ENCODE measurements around the gene MAX.

DNA sequence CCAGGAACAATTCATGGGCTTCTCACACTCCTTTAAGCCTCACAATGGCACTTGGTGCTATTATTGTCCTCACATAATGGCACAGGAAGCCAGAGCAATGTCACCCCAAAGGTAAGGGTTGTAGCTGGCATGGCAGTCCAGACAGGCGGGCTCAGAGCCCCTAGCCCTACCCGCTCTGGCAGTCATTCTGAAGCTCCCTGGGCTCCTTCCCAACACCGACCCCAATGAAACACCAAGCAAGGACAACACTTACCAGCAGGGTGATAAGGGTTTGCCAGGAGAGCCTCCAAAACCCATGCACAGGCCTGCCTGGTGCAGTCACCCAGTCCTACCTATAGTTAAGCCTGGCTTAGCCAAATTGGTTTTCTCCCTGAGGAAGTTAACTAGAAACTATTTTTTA is 30.8 kb downstream of the MAX start:
- TF ChIP-seq, protein P1, sequence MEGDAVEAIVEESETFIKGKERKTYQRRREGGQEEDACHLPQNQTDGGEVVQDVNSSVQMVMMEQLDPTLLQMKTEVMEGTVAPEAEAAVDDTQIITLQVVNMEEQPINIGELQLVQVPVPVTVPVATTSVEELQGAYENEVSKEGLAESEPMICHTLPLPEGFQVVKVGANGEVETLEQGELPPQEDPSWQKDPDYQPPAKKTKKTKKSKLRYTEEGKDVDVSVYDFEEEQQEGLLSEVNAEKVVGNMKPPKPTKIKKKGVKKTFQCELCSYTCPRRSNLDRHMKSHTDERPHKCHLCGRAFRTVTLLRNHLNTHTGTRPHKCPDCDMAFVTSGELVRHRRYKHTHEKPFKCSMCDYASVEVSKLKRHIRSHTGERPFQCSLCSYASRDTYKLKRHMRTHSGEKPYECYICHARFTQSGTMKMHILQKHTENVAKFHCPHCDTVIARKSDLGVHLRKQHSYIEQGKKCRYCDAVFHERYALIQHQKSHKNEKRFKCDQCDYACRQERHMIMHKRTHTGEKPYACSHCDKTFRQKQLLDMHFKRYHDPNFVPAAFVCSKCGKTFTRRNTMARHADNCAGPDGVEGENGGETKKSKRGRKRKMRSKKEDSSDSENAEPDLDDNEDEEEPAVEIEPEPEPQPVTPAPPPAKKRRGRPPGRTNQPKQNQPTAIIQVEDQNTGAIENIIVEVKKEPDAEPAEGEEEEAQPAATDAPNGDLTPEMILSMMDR (conservative IDR thresholded peaks at IDR 0.05 in 1 of 2, IDR thresholded peaks at IDR 0.05 in 1 of 2; ENCODE audit: low read depth in 1 of 2, low read length in 2 of 2): no peak
- TF ChIP-seq EZH2 (IDR thresholded peaks at IDR 0.05; ENCODE audit: low read length, missing control alignments): no peak

All from fibroblast of lung (primary cell).